NCI-H1436 (cell line): Measurements from ENCODE around the gene HSPA9.

ENCODE experiments used
- DNase-seq: peaks from one replicate; lab custom pipeline; 2025; lab: John Stamatoyannopoulos, UW

Gene HSPA9

DNA sequence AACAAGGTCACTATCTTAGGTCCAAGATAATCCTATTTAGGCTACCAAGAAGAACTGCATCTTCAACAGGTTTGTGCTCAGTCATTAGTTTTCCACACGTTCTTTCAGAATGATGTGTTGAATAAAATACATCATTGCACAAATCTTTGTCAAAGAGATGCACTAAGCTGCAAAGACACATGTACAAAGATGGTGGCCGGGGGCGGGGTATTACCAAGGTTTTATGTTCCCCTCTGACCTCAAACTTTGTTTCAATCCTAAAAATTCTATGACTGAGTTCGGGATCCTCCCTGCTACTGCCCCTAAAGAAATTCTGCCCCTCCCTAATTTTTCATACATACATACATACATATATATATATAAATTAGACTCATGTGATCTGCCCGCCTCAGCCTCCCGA, 14.2 kb downstream of the HSPA9 start:
- no peak for DNase-seq

DNA sequence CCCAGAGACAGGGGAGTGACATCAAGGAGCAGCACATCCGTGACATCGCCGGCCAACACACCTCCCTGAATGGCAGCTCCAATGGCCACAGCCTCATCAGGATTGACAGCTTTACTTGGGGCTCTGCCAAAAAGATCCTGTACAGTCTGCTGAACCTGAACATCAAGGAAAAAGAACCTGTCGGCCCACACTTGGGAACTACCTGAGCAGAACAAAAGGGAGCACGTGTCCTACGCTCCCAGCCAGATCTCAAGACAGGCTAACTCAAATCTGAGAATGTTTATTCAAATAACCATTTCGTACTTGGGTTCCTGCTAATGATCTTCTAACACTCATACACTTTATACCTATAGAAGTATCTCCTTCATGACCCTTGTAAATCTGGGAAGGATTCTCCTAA, 15.3 kb downstream of the HSPA9 start:
- no peak for DNase-seq

DNA sequence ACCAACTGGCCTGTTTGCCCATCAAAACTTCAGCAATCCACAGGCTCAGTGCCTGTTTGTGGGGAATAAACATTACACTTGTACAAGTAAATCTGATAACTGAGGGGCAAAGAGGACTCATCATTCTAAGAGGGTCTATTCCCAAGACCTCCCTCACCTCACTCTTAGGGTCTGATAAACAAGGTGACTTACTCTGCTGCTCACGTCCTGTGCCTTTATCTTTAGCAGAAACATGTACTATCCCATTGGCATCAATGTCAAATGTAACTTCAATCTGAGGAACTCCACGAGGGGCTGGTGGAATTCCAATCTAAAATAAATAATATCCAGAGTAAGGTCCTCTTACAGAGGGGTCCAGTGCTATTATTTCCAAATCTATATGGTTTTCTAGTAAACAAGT, 17.5 kb downstream of the HSPA9 start:
- DNase-seq = no peak

DNA sequence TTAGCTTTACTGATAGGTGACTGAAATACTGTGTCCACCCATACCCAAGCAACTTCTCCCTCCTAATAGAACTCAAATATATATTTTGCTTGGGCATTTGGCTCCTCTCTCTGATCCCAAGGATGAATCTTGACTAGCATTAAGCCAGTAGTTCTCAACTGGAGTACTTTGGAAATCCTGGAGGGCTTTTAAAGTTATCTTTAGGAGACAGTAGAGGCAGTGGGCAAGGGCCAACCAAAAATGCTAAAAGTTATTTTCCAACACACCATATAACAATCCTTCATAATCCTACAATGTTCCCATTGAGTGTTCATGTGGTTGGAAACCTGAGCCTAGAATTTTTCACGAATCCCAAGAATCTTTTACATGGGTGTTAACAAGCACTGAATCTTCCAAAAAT, 21.1 kb downstream of the HSPA9 start:
- no peak for DNase-seq

DNA sequence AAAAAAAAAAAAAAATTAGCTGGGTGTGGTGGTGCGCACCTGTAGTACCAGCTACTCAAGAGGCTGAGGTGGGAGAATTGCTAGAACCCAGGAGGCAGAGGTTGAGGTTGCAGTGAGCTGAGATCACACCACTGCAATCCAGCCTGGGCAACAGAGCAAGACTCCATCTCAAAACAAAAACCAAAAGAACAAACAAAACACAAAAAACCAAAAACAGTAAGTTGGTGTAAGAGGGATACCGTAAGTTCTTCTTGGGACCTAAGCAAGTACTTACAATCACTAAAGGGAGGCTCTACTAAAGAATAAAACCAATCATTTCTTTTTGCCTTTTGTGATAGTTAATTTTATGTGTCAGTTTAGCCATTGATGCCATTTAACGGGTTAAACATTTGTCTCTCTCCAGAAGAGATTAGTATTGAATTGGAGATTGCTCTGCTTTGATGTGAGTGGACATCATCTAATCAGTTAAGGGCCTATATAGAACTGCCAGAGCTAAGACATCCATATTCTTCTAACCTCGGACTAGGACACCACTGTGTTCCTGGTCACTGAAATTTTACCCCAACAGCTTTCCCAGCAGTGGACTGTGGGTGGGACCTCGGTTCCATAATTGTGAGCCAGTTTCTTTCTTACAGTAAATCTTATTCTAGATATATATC, 21.6 kb downstream of the HSPA9 start:
- no peak for DNase-seq

DNA sequence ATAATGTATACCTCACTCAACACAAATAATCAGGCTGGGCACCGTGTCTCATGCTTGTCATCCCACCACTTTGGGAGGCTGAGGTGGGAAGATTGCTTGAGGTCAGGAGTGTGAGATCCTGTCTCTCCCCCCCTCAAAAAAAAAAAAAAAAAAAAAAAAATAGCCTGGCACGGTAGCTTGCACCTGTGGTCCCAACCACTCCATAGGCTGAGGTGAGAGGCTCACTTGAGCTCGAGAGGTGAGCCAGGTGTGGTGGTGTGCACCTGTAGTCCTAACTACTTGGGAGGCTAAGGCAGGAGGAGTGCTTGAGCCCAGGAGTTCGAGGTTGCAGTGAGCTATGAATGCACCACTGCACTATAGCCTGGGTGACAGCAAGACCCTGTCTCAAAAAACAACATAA, 22.5 kb downstream of the HSPA9 start:
- DNase-seq = no peak

DNA sequence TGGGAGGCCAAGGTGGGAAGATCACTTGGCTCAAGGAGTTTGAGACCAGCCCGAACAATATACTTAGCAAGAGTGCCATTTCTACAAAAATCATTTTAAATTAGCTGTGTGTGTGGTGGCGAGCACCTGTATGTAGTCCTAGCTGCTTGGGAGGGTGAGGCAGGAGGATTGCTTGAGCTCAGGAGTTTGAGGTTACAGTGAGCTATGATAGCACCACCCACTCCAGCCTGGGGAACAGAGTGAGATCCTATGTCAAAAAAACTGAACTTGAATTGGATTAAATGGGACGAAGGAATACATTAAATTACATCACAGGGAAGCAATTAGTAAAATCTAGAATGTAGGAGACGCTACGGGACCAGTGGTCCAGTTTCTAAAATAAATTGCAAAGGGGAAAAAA, 25.8 kb downstream of the HSPA9 start:
- DNase-seq = no peak

DNA sequence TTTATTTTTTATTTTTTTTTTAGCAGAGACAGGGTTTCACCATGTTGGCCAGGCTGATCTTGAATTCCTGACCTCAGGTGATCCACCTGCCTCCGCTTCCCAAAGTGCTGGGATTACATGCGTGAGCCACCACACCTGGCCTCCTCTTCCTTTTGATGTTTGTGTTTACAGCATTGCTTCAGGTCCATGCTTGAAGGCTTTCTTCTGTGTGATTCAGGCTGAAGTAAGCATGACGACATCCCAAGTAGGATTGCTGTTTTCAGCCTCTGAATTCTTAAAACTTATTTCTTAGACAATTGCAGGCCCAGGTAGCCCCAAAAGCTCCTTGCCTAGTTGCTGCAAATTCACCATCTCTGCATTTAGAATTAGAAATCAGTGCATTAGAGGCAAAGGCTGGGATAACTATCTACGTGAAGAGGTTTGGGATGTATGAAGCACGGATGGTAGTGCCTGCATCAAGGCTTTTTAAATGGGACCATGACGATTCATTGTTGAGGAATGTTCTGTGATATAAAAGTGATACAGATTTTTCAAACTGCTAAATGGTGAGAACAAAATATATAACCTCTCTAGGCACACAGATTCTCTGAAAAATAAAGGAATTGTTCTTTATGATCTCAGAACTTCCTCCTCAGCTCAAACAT, 29.2 kb downstream of the HSPA9 start:
- DNase-seq = no peak

DNA sequence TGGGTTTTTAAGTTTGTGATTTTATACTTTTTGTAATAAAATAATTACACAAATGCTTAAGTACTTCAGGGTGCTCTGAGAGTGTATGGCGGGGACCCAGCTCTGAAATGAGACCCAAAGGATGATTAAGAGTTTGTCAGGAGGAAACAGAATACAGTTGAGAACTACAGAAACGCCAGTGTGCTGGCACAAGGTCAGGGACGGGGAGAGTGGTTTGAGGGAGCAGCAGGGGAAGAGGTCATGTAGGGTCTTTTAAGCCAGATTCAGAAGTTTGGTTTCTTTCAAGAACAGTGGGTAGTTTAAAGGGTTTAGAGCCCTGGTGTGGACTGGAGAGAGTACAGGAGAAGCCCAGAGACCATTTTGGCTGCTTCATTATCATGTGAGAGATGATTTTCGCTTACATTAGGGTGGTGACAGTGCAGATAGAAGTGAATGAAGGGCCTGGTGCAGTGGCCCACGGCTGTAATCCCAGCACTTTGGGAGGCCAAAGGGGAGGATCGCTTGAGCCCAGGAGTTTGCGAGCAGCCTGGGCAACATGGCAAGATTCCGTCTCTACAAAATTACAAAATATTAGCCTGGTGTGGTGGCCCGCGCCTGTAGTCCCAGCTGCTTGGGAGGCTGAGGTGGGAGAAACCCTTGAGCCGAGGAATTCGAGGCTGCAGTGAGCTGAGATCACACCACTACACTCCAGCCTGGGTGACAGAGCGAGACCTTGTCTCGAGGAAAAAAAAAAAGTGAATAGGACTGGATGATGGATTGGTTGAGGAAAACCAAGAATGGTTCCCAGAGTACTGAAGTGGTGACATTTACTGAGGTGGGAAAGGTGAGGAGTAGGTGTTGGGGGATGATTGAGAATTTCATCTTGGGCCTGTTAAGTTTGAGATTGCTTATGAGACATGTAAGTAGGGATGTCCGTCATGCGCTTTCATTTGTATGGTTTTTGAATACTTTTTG, 30.7 kb downstream of the HSPA9 start:
- DNase-seq = no peak

DNA sequence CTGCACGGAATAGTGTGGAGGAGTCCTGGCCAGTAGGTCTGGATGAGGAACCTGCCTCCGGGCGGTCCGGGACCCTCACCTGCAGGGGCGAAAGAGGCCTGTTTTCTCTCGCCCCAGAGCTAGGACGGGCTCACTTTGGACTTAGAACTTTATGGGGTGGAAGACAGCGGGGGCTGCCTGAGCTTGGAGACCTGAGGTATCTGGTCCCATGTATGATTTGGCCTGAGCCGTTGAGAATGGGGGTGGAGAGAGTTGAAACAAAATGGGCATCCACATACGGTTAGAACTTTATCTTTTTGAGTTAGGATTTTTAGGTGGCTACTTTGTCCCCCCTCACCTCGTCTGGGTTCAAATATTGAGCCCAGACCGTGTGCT, 31.5 kb downstream of the HSPA9 start:
- DNase-seq = no peak

DNA sequence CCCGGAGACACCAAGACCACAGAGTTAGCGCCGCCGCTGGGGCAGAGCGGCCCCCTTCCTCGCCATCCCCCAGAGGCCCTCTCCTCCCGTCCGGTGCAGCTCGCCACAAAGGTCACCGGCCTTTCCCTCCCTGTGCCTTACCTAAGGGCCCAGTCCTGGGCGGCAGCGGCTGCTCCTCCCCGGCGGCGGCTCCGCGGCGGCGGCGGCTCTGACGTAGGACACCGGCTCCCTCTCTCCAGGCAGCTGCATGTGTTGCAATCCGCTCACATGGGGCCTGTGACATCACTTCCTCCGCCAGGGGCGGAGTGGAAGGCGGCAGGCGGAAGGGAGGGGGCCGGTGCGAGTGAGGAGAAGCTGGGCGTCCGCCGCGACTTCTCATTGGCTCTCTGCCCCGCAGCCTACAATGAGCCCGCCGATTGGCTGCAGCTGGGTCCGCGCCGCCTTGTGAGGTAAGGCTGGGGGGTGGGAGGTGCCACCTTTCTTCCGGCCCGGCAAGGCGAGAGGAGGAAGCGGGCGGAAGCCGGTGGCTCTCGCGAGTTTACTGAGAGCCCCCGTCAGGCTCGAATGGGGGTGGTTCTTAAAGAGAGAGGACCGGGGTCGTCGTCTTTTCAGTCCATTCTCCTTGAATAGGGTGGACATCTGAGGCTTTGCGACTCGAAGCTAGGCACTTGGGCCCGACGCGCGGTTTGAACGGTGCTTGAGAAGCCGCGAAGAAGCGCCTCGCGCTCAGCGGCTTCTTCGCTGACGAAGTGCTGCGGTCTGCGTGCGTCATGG, 32.1 kb downstream of the HSPA9 start, which contains the start of gene ETF1:
TSS of gene ETF1 (minus strand) at position 281 of the 774 bp plus-strand sequence. CDS start 318 bp downstream, outside the sequence.
- peak; percentile 99 for DNase-seq

DNA sequence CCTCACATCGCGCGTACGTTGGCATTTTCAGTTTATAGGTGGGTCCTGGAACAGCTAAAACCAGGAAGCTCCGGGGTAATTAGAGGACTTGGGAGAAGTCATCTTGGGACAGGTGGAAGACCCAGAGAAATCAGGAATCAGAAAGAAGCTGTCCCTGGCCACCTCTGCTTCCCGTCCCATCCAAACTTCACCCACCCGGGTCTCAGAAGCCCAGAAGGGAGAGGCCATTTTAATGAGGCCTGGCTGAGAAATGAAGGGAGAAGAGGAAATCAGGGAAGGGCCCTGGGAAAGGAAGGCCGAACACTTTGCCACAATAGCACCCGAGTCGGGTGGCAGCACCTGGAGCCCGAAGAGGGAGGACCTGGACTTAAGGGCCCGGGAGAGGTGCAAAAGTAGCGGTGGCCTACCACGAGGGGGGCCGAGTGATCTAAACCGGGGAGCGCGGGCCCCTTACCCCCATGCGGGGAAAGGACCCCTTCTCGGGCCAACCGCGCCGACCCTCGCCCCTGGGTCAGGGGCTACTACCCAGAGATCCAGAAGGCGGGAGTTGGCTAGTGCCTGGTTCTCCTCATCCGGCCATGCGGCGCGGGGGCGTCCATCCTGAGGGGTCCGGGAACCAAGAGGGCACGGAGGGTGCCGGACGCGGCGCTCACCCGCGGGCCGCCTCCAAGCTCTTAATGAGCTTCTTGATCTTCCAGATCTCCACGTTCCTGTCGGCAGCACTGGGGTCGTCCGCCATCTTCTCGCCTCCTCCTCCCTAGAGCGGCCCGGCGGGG, 32.8 kb downstream of the HSPA9 start:
- no peak for DNase-seq

DNA sequence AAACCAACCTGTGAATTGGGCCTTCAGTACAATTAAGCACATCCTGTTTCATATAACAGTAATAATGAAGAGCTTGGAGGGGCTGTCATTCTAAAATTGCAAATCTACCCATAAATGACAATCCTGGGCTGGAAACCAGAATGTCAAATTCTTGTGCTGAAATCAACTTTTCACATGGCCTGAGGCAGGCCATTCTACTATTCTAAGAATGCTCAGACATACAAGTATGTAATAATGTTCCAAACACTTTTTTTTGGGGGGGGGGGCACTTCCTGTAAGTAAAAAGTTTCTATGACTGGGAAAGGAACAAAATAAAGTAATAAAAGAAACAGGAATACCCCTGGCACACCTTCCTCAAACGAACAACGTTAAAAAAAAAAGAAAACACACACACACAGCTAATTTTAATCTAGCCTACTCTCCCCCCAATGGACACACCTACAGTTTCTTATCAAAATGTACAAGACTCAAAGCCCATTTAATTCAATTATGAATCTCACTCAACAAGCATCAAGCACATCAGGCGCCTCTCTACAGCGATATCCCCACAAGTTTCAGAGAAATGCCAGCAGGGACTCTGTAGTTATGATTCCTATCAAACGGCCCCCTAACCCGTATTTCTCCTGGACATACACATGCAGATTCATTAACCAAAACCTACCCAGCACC, 33.6 kb downstream of the HSPA9 start:
- no peak for DNase-seq

DNA sequence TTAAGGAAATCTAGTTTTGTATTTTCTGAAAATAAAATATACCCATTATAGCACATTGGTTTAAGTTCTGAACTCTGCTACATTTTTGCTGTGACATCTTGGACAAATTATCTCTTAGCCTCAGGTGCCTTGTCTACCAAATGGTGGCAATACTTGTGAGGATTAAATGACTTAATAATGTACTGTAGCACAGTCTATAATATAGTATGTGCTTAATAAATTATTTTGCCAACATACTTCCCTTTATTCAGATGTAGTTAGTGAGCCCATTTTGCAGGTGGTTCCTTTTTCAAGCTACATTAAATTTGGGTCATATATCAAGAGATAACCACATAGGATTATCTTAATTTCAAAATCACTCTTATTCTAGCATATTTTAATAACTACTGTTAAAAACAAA, 35.4 kb downstream of the HSPA9 start:
- no peak for DNase-seq

DNA sequence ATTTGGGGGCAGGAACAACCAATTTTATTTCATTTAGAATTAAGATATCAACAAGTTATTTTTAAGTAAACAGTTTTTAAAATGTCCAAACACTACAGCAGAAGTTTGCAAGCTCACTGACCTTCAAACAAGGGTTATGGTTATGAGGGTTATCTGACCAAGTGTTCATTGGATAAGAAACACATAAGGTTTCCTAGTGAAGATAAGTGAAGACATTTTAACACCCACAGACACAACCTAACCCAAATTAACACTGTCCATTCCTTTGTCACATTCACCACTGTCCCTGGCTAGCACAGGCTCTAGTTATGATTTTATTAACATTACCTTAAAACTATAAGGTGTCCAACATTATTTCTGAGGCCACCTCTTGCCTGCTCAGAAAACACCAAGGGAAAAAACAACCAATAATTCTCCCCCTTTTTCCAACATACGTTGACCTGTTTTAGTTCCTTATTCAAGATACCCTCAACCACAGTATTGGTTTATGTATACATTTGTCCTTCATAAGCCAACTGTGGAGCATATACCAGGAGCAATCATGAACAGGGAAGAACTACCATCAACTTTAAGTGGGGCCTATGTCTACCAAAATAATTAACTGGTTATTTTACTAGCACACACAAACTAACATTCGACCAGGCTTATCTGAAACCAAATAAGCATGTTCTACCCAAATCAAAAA, 36.1 kb downstream of the HSPA9 start:
- DNase-seq = no peak

DNA sequence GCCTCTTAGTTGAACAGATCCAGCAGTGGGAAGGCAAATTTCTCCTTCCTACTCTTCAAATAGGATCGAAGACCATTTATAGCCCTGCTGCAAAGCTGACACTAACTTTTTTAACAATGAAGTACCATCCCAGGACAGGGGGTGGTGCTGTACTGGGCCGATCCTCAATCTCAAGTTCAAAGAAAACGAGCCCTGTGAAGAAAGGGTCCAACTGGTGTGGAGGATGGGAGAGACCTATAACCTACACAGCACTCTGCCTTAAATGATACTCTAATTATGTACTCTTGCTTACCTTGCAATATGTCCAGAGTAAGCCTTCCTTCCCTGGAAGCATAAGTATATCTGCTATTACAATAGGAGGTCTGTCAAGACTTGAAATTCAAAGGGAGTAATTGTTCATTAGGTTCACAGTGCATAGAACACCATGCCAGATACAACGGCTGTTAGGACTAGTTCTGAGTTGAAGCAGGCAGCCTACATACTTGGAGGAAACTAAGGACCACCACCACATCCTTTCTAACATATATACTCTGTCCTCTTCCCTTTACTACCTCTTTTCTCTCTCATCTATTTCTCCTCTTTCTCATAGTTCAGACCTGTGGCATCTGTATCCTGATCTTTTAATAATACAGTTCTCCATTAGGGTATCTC, 38.4 kb downstream of the HSPA9 start:
- no peak for DNase-seq

DNA sequence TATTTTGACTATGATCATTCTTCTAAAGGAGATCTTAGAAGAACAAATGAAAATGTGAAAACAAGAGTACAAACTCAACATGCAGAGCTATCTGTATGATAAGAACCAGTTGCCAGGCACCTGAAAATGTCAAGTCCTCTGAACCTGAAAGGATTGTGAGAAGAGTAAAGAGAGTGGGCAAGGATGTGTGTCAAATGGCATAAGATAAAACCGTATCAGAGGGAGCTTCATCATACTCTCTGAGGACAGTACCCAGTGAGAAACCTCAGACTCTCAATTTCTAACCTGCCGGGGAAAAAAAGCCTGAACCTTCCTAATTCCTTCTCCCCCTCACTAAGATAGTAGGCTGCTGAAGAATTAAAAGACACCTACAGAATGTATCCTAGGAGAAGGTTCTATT, 39.0 kb downstream of the HSPA9 start:
- no peak for DNase-seq

DNA sequence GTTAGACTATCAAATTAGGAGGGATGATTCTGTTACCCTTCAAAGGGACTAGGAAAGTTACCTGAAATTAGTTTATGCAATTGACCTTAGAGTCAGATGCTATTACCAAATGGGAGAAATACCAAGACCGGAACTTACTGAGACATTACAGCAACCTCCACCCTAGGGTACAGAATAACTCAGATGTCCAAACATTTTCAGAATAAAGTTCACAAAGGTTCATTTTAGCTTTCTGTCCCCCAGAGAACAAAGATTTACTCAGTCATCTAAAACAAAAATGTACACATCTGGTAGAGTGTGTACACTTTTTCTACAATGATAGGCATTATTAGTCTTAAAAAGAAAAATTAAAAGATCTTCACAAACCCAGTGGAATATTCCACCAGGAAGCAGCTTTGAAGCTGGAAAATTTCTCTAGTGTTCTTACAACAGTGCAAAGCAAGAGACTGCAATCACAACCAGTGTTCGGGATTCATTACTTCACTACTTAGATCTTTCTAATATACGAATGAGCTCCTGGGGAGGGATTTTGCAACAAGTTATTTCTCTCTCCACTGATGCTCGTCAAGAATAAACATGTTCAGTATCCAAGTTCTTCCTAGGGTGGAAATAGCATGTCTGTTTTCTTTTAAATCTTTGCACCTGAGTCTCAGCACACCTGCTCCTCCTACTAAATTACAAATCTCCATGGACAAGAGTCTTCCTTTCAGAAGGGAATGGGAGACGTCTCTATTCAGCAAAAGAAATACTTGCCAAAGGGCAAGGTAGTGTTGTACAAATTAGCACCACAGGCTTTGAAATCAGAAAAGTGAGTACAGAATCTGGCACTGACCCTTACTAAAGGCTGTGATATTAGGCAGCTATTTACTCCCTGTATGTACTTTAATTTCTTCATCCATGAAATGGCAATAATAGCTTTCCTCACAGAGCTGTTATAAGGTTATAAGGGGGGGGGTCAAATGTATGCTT, 40.9 kb downstream of the HSPA9 start:
- DNase-seq = no peak
